GM21737 (cell line): Measurements from ENCODE around the gene STX18.

Experiments
- ATAC-seq: cut with Tn5 transposase; IDR thresholded peaks from one replicate; pipeline ENCODE4 v1.9.1; 2021; ENCODE audit warnings: mild to moderate bottlenecking, moderate library complexity; ENCODE audit not compliant: unreplicated experiment

STX18 gene

DNA sequence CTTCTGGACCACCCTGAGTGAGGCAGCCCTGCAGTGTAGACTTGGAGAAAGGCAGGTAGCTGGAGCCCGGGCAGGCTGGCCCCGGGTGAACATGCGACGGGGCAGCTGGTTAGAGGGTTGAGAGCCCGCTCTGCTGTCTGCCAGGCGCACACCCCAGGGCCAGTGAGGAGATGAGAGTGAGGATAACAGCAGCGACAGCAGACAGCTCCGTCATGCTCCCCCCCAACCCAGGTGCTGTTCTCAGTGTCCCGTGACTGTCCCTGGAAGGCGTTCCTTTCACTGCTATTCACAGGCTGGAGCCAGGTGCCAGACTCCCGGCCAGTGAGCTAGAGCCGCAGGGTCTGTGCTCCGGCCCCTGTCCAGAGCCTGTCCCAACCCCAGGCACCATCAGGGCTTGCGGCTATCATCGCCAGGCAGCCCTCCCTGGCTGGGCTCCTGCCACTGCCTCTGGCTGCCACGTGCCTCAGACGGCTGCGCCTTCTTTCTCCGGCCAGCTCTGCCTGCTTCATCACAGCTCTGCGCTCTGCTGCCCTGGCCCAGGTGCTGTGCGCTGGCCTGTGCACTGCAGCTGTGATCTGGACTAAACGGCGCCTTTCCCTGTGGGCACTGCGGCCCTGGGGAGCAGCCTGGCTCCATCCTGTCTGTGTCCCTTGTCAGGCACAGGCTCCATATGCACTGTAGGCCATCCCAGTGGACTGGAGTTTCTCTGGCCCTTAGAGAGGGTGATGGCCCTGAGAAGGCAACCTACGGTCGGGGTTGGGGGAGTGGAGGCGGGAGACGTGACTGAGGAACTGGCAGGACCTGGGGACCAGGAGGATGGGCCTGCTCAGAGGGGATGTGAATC is 135.2 kb downstream of the STX18 start:
- no peak for ATAC-seq

DNA sequence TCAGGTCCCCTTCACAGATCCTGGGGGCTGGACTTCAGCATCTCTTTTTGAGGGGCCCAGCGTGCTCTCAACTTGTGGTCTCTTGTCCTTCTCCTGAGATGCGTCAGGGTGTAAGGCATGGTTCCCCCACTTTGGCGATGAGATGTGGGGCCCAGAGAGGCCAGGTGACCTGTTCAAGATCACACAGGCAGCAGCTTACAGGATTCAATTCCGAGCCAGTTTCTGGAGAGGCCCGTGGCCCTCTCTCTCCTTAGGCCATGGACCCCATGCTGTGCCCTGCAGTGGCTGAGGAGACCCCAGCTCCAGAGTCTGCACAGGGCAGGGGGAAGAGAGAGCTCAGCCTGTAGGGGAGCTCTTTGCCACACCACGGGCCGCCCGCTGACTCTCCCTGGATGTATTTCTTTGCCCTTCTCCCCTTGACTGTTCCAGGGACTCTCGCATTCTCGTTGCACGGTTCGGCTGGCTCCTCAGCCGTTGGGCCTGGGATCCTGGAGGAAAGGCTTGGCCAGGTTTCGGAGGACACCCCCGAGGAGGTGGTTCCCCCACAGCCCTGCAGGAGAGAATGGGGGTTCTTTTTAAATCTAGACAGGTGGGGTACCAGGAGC is 136.4 kb downstream of the STX18 start:
- ATAC-seq, result no peak

DNA sequence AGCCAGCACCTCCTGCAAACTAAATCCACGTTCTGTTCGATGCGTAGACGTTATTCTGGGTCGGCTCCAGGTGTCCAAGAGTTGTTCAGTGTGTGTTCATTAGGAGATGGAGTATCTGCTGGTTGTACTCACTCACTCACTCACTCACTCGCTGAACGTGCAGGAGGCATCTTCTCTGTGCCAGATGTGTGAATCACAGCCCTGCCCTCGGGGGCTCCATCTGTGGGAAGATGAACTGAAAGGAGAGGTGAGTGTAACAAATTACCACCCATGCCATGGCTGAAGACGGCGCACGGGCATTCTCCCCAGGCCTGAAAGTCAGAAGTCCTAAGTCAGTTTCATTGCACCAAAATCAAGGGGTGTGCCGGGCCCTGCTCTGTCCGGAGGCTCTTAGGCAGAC is 138.9 kb downstream of the STX18 start:
- no peak for ATAC-seq

DNA sequence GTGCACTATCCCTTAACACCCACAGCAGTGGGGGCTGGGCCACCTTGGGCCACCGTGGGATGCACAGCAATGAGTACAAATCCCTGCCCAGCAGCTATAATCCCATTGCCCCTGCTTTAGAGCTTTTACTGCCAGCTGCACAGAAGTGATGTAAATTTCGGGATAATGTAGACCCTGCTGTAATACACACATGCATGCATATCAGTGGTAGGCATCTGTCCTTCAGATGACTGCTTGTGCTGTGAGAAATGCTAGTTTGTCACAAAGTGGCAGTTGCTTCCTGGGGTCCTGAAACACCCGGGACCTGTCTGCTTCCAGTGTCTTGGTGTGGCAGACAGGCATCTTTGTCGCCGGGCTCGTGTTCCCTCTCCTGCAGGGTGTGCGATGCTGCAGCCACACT is 140.8 kb downstream of the STX18 start:
- no peak for ATAC-seq

DNA sequence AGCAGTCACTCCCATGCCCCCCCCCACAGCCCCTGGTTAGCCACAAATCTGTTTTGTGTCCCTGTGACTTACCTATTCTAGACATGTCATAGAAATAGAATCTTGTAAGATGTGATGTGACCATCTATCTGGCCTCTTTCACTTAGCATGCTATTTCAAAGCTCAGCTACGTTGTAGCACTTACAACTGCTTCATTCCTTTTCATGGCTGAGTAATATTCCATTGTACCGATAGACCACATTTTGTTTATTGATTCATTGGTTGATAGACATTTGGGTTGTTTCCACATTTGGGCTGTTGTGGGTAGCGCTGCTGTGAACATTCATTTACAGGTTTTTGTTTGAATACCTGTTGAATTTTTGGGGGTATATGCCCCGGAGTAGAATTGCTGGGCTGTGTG is 143.4 kb downstream of the STX18 start:
- ATAC-seq, result no peak

DNA sequence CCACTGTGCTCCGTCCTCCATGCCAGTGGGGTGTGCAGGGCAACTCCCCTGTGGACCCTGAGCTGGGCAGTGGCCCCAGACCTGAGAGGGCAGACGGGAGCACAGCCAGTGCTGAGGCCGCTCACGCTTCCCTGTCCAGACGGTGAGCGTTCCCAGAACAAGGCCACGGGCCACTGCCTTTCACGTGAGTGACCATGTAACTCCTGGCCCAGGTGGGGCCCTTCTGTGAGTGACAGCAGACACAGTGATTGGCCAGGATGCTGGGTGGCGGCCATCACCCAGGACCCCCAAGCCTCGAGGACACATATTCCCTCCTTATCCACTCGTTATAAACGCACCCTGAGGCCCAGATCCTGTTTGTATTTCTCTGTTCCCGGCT is 144.4 kb downstream of the STX18 start:
- ATAC-seq, result no peak

DNA sequence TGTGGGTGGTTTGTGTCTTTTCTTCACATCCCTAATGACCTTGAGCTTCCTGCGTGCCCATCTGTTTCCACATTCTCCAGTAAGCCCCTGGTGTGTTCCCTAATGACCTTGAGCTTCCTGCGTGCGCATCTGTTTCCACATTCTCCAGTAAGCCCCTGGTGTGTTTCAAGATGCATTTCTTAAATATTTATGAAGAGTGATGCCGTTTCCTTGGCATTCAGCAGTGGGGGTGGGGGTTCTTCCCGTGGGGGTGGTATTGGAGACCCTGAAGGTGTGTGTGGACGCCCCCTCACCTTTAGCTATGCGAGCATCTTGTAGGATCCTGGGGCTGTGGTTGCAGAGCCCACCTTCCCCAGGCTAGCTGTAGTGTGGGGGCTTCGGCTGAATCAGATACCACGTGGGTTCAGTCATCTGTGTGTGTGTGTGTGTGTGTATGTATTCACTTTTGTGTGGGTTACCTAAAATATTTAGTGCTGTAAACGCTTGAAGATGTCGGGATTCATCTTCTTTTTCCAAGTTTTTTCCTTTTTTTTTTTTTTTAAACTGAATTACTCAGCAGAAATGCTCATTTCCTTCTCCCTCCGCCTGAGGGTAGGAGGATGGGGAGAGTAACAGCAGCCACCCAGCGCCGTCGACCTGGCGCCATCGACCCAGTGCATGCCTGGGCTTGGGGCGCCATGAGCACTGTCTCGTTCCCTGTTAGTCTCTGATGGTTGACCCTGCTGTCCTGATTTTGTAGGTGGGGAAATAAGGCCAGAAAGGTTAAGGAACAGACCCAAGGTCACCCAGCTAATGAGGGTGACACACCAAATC is 145.0 kb downstream of the STX18 start:
- no peak for ATAC-seq

DNA sequence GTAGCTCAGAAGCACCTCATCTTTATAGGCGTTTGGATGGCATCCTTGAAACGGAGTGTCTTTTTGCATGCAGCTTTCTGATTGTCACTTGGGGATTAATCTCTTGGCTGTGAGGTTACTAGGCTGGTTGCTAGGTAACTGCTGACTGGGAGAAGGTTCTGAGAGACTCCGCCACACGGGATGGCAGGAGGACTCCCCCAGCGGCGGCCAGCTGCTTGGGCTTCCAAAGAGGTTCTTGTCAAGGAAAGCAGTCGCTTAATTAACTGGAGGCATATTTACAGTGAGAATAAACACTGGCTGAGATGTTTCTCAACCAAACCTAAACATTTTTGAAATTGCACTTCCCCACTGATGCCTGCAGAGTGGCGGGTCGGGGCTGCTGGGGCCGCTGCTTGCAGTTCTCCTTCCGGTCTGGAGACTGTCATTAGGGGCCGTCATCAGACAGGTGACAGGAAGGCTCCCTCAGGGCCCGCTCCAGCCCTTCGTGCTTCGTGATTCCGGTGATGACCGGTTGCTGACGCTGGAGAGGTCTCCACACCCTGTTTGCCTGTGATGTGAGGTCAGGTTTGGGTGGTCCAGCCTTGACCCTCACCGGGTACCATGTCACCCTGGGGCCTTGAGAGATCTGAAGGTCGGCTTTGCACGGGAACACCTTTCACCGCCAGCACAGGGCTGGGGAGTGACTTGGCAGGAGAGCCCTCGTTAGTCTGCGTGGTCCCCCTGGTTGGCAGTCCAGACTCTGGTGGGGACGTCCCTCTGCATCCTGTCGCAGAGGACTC is 145.8 kb downstream of the STX18 start:
- ATAC-seq, result peak; percentile 70

DNA sequence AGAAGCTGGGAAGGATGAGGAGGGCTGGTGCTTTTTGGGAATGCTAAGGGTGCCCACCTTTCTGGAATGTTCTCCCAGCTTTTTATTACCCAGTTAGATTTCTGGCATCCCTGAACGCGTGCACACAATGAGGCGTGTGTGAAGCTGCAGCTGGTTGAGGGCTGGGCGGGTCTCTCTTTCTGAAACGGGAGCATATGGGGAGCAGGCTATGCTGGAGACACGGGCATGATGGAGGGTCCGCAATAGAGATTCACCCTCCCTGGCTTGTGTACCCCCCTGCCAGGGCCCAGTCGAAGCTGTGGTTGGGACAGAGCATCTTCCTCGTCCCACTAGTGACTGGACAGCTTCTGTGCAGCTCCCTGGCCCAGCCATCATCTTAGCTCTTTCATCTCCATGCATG is 146.5 kb downstream of the STX18 start:
- ATAC-seq, result no peak

DNA sequence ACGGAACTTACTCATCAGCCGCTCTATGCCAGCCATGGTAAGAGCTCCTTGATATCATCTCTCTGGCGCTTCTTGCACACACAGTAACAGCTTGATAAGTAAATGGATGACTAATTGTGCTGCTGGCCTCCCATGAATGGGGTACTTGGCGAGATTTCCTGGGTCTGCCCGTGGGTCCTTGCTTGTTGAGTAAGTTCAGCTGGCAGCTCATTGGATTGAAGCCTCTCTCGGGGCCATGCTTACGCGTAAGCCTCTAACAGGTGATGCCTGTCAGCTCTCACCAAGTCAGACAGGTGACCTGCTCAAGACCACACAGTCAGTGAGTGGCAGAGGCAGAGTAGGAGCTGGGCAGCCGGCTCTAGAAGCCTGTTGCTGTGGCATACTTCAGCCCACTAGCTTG is 147.2 kb downstream of the STX18 start:
- no peak for ATAC-seq

DNA sequence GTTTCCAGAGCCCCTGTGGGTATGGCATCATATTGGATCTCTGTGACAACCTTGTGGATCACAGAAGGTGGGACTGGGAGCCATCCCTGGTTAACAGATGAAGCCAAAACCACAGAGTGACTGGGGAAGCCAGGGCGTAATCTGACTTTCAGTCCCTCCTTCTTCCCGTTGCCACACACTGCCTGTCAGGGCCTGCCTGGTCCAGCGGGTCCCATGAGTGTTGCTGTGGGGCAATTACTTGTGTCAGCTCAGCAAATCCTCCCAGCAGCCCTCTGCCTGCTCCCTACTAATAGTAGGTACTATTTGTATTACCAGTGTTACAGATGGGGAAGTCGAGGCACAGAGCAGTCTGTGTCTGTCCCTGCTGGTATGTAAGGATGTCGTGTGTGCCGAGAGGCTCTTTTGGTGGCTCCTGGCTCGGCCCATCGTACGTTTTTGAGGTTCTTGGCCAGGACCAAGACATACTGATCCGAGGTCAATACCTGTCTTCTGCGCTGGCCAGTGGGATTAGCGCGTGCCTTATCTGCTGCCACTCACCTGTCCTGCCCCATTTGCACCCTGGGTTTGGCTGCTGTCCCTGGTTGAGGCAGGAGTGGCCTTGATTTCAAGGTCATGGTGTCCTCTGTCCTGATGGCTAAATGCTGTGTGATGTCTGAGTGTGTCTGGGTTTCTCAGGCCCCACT is 149.2 kb downstream of the STX18 start:
- no peak for ATAC-seq

DNA sequence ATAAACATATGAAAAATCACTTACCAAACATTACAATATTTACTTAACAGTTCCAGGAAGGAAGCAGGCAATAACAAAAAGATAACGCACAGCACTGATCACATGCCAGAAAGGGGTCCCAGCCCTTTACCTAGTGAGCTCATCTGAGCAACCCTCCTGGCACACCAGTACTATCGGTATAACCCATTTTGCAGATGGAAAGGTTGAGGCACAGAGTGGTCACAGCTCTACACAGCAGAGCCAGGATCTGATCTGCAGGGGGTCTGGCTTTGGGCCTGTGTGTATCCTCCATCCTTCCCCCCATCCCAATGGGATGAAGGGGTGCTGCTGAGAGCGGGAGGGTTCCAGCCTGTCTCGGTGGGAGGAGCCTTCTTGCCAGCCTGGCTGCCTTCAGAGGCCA is 150.0 kb downstream of the STX18 start:
- no peak for ATAC-seq

DNA sequence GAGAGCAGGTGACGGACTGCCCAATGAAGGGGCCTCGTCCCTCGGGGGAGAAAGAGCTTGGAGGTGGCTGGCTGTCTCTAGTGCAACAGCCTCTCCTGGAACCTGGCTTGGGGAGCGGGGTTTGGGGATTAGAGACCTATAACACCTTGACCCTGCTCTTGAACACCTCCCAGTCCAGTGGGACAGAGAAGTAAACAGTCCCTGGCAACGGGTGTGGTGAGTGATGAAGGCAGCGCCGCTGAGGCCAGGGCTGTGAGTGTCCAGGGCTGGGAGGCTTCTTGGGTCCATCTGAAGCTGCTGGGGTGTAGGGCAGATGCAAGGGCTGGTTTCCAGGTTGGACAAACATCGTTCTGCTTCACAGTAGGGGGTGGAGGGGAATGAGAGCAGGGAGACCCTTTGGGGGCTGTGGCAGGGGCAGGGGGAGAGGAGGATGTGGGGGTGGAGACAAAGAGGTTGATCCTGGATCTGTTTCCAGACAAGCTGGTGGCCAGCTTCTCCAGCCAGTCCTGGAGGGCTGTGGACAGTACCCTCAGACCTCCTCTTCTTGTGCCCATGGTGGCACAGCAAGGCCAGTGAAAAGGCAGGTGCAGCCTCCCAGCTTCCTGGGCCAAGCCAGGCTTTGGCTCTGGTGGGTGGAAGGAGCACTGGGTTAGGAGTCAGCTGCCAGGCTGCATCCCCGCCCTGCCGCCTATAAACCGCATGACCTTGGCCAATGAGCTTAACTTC is 151.2 kb downstream of the STX18 start:
- ATAC-seq, result no peak

DNA sequence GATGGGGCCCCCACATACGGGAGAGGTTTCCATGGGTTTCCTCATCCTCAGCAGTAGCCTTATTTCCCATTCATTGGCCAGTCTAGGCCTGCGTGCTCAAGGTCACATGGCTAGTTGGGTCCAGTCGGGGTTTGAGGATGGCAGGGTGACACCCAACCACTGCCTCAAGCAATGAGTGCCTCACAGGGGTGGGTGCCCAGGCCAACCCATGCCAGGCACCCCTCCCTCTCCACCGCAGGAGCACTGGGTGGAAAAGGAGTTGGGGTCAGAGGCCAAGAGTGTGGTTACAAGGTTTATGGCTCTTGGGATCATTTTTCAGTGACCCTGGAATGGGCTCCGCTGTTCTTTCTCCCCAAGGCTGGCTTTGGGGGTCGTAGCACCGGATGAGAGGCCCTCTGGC is 151.8 kb downstream of the STX18 start:
- no peak for ATAC-seq

DNA sequence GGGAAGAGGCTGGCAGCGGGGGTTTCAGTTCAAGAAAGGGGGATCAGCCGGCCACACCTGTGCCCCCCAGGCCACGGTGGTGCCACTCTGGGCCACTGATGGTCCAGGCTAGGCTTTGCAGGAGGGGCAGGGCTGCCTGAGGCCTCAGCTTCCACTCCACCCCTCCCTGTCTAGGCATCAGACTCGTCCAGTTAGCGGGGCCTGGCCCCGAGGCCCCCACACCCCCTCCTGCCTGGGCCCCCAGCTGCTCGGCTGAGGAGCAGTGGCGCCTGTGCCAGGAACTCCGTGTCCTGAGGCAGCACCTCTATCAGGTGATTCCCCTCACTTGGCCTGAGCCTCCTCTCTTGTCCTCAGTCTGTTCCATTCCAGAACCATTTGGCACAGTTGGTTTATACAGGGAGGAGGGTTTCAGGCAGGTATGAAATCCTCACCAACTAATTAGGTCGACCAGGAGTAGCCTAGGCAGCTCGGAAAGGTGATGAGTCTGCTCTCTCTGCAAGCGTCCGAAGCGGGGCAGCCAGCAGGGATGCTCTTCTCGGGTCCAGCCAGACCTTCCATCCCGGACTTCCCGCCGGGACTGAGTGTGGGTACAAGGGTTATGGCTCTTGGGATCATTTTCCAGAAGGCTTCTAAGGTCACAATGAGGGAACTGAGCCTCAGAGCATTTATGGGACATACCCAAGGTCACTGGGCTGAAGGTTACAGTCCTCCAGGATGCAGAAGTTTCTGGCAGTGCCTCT is 152.8 kb downstream of the STX18 start:
- ATAC-seq, result no peak

DNA sequence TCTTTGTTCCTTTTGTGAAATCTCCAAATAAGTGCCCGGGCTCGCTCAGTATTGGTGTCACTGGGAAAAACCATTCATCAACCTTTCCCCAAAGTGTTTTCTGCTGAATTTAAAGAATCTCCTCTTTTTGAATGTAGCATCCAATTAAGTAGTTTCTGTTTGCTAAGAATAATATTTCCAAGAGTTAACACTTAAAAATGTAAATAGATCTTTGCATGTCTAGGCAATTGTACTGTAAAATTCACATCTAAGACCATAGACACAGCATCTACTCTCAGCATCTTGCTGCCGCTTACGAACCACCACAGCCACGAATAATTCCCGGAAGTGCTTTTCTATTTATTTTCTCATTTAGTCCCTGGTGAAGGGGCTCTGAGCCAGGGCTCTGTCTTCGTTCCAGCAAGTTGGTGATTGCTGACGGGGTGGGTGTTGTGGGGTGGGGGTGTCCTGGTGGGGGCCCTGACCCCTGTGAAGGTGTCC is 153.5 kb downstream of the STX18 start:
- no peak for ATAC-seq

DNA sequence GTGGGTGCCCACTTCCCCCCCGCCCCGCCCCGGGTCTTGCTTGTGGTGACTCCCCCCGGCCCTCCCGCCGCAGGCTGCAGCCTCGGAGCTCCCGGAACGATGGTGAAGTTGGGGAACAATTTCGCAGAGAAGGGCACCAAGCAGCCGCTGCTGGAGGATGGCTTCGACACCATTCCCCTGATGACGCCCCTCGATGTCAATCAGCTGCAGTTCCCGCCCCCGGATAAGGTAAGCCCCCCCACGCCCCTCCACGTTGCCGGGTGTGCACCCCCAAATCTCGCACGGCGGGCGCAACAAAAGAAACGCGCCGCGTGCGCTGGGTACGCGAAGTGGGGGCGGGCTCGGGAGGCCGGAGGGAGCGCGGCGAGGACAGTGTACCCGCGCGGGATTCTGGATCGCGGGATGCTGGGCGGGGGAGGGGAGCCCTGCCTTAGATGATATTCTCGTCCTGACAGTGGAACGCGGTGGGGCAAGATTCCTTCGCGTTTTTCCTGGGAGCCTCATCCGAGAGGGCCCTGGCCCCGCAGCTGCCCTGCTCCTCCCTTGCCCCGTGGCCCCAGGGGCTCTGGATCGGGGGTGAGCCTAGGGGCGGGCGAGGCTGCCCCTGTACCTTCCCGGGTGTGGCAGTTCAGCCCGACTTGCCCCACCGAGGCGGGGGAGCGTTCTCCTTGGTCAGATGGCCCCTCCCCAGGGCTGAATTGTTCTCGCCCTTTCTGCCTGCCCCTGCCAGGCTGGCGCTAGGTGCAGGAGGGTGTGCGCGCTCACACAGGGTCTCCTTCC is 154.1 kb downstream of the STX18 start:
- no peak for ATAC-seq

DNA sequence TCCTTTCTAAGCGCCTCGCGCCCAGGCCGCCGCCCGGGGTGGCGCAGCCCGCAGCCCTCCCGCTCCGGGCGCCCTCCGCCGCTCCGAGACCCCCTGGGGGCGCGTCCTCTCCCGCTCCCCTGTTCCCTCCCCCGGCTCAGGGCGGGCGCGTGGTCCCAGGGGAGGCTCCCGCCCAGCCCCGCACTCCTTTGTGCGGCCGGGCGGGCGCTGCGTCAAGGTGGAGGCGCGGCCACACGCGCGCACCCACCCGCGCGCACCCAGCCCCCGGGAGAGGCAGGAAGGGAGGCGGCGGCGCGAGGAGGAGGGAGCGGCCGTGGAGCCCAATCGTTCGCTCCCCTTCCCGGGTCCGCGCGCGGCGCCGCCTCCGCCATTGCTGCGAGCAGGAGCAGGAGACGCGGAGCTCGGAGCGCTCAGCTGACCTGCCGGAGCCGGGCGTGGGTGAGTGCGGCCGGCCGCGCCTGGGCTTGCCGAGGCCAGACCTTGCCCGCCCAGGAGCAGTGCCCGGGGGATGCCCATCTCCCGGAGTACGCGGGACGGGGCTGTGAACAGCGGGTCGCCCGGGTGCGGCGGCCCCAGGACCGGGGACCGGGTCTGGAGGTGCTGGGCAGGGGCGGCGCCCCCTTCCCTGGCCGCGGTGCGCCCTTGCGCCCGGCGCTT is 155.0 kb downstream of the STX18 start, which contains the start of gene NSG1:
Gene NSG1, plus strand, starts transcription at position 367 of the 657 bp plus-strand sequence. CDS start 528 bp downstream, outside the sequence.
- no peak for ATAC-seq
